HG03097 (cell line): Measurements from ENCODE around the gene NOVA2.
"Not testable (repeated sequence)": the region's sequence is repeated elsewhere in the genome, so short reads cannot be mapped to it uniquely, and the experiment has no call there.

Experiments
- ATAC-seq: cut with Tn5 transposase; IDR thresholded peaks from one replicate; pipeline ENCODE4 v1.9.1; 2021; ENCODE audit not compliant: unreplicated experiment, low FRiP score

Gene NOVA2

DNA sequence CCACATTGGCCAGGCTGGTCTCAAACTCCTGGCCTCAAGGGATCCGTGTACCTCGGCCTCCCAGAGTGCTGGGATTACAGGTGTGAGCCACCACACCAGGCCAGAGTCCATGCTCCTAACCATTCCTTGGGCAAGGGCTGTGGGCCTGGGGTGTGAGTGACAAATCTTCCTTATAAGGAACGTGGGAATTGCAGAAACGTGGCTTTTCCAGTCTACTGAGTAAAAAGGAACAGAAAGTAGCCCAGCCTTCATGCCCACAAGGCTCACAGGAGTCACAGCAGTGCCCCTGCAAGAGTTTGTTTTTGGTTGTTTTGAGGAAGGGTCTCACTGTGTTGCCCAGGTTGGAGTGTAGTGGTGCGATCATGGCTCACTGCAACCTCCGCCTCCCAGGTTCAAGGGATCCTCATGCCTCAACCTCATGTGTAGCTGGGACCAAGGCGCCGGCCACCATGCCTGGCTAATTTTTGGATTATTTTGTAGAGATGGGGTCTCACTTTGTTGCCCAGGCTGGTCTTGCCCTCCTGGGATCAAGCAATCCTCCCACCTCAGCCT is 76.3 kb downstream of the NOVA2 start:
- ATAC-seq, result no peak

DNA sequence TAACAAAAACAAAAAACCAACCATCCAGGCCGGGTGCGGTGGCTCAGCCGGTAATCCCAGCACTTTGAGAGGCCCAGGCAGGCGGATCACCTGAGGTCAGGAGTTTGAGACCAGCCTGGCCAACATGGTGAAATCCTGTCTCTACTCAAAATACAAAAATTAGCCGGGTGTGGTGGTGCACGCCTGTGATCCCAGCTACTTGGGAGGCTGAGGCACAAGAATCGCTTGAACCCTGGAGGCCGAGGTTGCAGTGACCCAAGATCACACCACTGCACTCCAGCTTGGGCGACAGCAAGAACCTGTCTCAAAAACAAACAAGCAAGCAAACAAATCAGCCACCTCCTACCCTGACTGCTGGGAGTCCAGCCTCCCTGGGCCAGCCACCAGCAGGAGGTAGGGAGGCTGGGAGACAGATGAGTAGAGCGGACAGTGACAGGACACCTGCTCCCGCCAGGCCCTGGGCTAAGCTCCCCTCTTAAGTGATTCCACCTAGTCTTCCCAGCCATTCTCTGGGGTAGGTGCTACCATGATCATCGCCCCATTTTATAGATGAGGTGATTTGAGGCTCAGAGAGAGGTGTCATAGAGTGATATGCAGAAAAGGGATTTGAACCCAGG is 77.6 kb downstream of the NOVA2 start:
- not testable (repeated sequence) for ATAC-seq

DNA sequence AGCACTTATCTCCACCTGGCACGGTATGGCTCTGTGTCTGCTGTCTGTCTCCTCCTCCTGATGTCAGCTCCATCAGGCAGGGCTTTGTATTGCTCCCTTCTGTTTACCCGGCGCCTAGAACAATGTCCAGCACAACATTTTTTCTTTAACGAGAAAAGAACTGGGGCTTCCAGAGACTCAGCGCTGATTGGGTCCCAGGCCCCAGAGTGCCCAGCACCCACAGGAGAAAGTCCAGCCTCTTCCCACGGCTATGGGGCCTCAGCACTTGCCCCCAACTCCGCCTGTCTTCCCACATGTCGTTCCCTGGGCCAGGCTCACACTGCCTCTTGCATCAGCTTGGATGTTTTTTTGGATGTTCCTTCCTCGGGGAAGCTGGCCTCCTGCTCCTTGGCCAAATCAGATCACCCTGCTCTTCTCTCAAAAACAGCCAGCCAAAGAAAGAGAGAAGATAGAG is 78.1 kb downstream of the NOVA2 start:
- ATAC-seq, result no peak

DNA sequence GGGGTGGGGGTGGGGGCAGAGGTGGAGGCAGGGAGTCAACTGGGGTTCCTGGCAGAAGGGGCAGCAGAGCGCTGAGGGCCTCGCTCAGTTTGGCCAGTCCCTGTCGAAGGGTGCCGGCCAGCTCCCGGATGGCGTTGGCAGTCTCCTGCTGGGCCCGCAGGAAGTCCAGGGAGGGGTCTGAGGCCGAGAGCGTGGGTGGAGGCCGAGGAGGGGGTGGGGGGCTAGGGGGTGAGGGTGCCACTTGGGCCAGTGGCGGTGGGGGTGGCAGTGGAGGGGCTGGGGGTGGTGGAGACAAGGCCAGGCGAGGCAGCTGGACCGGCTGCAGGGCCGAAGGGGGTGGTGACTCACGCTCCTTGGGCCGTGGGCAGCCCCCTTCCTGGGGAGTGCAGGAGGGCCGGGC is 82.8 kb downstream of the NOVA2 start:
- ATAC-seq, result no peak

DNA sequence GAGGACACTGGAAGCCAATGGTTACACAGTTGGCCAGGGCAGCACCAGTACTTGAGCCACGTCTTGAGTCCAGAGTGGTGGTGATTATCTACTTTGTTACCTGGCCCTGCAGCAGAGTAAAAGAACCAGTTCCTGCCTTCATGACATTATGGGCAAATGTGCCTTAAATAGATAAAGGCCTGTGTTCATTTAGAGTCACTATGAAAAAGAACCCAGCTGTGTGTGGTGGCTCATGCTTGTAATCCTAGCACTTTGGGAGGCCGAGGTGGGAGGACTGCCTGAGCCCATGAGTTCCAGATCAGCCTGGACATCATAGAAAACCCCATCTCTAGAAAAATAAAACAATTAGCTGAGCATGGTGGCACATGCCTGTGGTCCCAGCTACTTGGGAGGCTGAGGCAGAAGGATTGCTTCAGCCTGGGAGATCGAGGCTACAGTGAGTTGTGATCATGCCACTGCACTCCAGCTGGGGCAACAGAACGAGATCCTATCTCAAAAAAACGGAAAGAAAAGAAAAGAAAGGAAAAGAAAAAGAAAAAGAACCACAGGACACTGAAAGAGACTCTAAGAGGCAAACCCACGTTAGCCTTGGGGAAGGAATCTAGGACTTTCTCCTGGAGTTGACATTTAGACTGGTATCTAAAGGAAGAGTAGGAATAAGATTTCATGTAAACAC is 84.3 kb downstream of the NOVA2 start:
- no peak for ATAC-seq

DNA sequence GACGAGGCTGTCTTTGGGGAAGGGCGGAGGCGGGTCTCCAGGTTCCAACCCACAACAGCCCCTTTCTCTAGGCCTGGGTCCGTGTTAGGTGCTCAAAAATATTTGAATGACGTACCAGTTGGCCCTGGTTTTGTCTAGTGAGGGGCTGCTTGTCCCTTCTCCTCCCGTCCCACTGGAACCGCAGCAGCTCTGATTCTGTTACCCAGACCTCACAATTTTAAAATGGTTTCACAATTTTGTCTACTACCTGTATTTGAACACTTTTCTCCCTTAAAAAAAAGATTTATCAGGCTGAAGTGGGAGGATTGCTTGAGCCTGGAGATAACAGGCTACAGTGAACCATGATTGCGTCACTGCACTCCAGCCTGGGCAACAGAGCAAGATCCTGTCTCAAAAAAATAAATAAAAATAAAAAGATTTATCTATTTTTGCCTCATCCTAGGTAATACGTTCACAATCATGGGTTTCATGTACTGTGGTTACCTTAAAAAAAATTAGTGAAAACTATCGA is 86.4 kb downstream of the NOVA2 start:
- no peak for ATAC-seq

DNA sequence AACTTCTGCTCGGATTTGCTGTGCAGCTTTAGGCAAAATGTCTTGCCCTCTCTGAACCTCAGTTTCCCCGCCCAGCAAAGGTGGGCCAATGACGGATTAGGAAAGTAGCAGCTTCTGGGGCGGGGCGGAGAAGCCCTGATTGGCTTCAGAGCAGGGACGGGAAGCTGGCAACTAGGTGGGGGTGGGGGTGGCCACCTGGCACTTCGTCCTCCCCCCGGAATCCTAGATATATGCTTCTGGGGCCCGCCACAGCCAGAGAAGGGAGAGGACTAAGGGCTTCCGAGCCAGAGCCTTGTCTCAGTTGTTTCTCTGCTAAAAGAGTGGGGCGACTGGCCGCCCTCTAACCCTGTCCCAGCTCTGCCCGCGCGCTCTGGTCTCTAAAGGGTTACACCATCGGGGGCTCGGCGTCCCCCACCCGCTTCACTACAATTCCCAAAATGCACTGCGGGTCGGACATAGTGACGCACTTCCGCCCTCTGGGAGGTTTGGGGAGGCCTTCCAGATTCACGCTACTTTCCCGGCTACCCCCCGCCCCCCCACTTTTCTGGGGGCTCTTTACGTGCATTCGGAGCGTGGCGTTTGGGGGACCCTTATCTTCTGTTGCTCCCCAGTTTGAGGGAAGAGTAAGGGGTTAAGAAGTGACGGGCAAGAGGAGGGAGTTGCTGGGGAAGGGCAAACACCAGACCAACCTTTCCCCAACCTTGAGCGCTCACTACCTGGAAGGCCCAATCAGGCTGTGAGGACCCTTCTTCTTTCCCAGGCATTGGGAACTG is 87.1 kb downstream of the NOVA2 start:
- peak; percentile 47 for ATAC-seq

DNA sequence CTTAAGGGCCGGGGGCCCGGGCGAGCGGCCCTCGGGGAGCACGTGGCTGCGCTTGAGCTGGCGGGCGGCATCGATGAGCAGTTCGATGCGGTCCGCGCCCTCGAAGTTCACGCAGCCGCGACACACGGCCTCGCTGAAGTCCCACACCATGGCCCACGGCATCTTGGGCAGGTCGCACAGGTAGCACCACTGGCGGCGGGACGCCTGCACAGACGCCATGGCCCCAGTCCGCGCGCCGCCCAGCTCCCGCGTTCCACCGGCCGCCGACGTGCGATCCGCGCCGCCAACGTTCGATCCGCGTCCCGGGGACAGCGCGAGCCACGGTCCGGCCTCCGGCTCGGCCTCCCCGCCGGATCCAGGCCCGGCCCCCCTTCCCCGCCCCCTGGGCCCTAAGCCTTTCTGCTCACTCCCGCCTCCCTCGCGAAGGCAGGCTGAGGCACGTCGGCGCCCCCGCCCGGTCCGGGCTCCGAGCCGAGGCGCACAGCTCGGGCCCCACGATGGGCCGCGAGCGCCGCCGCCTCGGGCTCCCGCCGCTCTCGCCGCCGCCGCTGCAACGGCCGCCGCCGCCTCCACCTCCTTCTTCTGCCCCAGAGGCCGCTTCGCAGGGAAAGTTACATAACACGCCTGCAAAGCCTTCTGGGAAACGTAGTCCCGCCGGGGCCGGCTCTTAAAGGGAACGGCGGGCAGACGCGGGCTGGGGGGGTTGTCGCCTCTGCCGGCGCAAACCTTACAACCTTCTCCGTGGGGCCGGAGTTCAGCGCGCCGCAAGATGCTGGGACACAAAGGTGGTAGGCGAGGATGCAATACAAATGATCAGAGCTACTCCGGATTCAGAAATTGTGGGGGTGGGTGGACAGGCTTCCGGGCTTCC is 87.9 kb downstream of the NOVA2 start, which contains the start of gene IRF2BP1:
TSS of gene IRF2BP1 (minus strand) at position 586 of the 871 bp plus-strand sequence. CDS start at position 219, 367 bp downstream.
- peak; percentile 38 for ATAC-seq

DNA sequence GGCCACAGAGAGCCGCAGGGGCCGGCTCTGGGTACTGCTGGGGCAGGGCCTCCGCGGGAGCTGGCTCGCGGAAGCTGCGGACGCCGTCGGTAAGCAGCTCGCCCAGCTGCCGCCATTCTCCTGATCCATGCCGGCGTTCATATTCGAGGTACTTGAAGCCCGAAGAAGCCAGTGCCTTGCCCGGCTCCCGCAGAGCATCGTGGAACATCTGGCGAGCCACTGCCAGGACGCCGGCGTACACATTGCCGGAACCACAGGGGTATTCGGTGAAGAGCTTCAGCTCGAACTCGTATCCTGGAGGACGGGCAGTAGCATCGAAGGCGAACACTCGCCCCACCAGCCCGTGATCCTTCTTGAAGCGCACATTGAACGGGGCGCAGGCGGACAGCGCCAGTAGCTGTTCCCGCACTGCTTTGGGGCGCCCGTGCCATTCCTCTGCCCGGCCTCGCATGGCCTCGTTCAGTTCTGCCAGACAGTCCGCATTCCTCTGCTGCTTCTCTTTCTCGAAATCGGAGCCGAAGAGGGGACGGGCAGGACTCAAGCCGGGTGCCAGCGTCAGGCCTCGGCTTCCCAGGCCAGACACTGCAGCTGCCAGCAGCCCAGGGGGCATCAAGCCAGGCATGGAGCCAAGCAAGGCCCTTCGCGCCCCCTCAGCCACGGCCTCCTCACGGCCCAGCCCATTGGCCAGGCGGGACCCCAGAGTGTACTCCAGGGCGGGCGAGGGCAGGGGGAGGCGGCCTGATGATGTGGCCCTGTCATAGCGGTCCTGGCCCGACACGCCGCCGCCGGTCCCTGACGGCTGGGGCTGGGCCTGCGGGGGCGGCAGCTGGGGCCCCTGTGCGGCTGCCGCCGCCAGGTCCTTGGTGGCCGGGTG is 88.7 kb downstream of the NOVA2 start:
- no peak for ATAC-seq

DNA sequence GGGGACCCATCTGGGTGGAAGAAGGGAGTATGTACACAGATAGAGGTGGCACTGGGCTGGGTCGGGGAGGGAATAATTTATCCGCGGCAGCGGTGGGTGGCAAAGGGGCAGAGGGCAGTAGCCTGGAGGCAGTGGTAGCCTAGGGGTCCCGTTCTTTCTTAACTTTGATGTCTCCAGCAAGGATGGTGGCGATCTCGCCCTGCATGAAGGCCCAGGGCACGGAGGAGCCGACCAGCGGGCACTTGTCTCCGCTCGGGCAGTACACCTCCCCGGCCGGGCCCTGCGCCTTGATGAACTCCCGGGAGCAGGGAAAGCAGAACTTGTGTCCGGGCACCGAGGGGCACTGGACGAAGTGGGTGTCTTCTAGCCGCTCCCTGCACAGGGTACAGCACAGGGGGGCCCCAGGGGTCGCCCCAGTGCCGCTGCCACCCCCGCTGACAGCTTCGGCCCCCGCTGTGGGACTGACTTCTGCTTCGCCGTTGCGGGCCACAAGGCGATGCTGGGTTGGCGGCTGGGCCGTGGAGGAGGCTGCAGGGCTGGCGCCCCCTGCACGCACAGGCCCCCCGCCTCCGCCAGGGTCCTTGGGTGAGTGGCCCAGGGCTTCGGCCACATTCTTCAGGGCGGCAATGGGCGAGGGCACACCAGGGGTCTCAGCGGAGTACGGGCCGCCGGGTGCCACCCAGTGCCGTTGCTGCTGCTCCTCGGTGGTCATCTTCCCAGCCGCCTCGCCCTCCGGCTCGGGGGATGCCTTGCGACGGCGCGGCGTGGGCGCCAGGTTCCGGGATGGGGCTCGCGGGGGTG is 89.6 kb downstream of the NOVA2 start:
- ATAC-seq, result no peak
